Smooth muscle cell (in vitro differentiated cells): ENCODE measurements around the gene RASSF5. TPM values are rescaled to one million over a fixed set of nuclear protein-coding genes. Genes with fewer than 3 reads are reported as not detected.

Experiments
- DNase-seq: peaks from one replicate; lab custom pipeline; 2025; ENCODE audit not compliant: unreplicated experiment; lab: John Stamatoyannopoulos, UW
- H2AFZ ChIP-seq: fragments of 200-600 bp; sonication (generic); 2 replicates; pipeline ENCODE4 v1.6.0; 2016; ENCODE audit warnings: antibody characterized with exemption, low read depth, mild to moderate bottlenecking
- H3F3A ChIP-seq: fragments of 200-600 bp; sonication (generic); 2 replicates; pipeline ENCODE4 v1.6.0; 2017; ENCODE audit warnings: antibody characterized with exemption, low read depth
- H3K27ac ChIP-seq: fragments of 200-600 bp; sonication (generic); 2 replicates; pipeline ENCODE4 v1.5.1; 2016; ENCODE audit warnings: low read depth, mild to moderate bottlenecking
- H3K27me3 ChIP-seq: fragments of 200-600 bp; sonication (generic); 2 replicates; pipeline ENCODE4 v1.6.1; 2016; ENCODE audit warnings: low read depth, mild to moderate bottlenecking
- H3K36me3 ChIP-seq: fragments of 200-600 bp; sonication (generic); 2 replicates; pipeline ENCODE4 v1.5.1; 2016; ENCODE audit warnings: low read depth
- H3K4me1 ChIP-seq: fragments of 200-600 bp; sonication (generic); 2 replicates; pipeline ENCODE4 v1.5.1; 2016; ENCODE audit warnings: low read depth
- H3K4me2 ChIP-seq: fragments of 200-600 bp; sonication (generic); 2 replicates; pipeline ENCODE4 v1.6.0; 2016; ENCODE audit warnings: mild to moderate bottlenecking
- H3K4me3 ChIP-seq: fragments of 200-600 bp; sonication (generic); 2 replicates; pipeline ENCODE4 v1.5.1; 2016; ENCODE audit warnings: mild to moderate bottlenecking
- H3K79me2 ChIP-seq: fragments of 200-600 bp; sonication (generic); 2 replicates; pipeline ENCODE4 v1.6.0; 2016; ENCODE audit warnings: low read depth, mild to moderate bottlenecking
- H3K9ac ChIP-seq: fragments of 200-600 bp; sonication (generic); 2 replicates; pipeline ENCODE4 v1.6.0; 2016; ENCODE audit warnings: low read depth
- H3K9me3 ChIP-seq: fragments of 200-600 bp; sonication (generic); replicated peaks from 2 replicates; pipeline ENCODE4 v1.5.1; 2016; ENCODE audit warnings: low read depth
- H4K20me1 ChIP-seq: fragments of 200-600 bp; sonication (generic); 2 replicates; pipeline ENCODE4 v1.6.0; 2016; ENCODE audit warnings: low read depth
- CTCF ChIP-seq: fragments of 200-600 bp; sonication (generic); IDR thresholded peaks from 2 replicates; pipeline ENCODE4 v1.5.1; 2017; ENCODE audit warnings: borderline replicate concordance, mild to moderate bottlenecking, antibody characterized with exemption; ENCODE audit not compliant: insufficient read depth, poor library complexity, severe bottlenecking
- WGBS: methylation state at CpG from one replicate; pipeline ENCODE4 v1.1.7; 2016; ENCODE audit warnings: low lambda C conversion rate; 5-methylcytosine and 5-hydroxymethylcytosine counted together
- polyA plus RNA-seq: library from polyadenylated mRNA; unstranded; fragments of >200 nt; fragmentation: Nextera tagmentation; extraction: Ambion mirVana; gene quantifications from 2 replicates; pipeline ENCODE4 v1.2.1, GENCODE V29; 2016
- total RNA-seq: library from RNA; depleted of rRNA; stranded (reverse); fragments of >200 nt; gene quantifications from 2 replicates; pipeline ENCODE4 v1.2.3, GENCODE V29; 2014

RASSF5 gene
- total and polyA plus RNA-seq, 2 experiments from 2014 or later: 2.6 to 3.3 TPM

GRCh38 chr1:206593351-206593925, 86.1 kb downstream of the RASSF5 start:
- Histone ChIP-seq H3K27ac (no peak overlapping the region), H3K9ac (no peak overlapping the region), H3K27me3 (no peaks in the 10 kb centered on the region), H3K4me1 (peaks cover 22% of the 10 kb centered on the region), H4K20me1 (no peaks in the 10 kb centered on the region), H3K4me3 (no peak overlapping the region), H2AFZ (no peak overlapping the region), H3K36me3 (no peaks in the 10 kb centered on the region), H3K4me2 (no peak overlapping the region), H3F3A (peaks cover 20% of the 10 kb centered on the region), H3K79me2 (no peaks in the 10 kb centered on the region), H3K9me3 (no peaks in the 10 kb centered on the region)
- no peak for TF ChIP-seq CTCF
- DNase-seq: no peak
- WGBS: 98% methylated on average over 7 of the region's 7 CpGs

GRCh38 chr1:206595581-206596318, 88.4 kb downstream of the RASSF5 start:
- peaks cover 5% of the 10 kb centered on the region for H3K36me3 ChIP-seq
- WGBS: 96% methylated on average over 7 of the region's 7 CpGs
- no peak overlapping the region for H3K9ac ChIP-seq
- H3K79me2 ChIP-seq: no peaks in the 10 kb centered on the region
- H3K9me3 ChIP-seq: no peaks in the 10 kb centered on the region
- H3K4me1 ChIP-seq: peaks cover 8% of the 10 kb centered on the region
- no peak overlapping the region for H2AFZ ChIP-seq
- no peak for DNase-seq
- H3K4me3 ChIP-seq: no peak overlapping the region
- no peak for TF ChIP-seq CTCF
- H3K27me3 ChIP-seq: no peaks in the 10 kb centered on the region
- peaks cover 5% of the 10 kb centered on the region for H3F3A ChIP-seq
- H3K27ac ChIP-seq: no peak overlapping the region
- no peaks in the 10 kb centered on the region for H4K20me1 ChIP-seq
- H3K4me2 ChIP-seq: no peak overlapping the region

- WGBS: 97% methylated on average over 1 of the region's 1 CpG
- TF ChIP-seq CTCF: no peak
These were observed 89.0 kb downstream of the RASSF5 start for GRCh38 chr1:206596319-206596666.

GRCh38 chr1:206600527-206600926, 93.2 kb downstream of the RASSF5 start:
- Histone ChIP-seq H3K4me2 (no peak overlapping the region), H3K27me3 (no peaks in the 10 kb centered on the region), H3K27ac (no peak overlapping the region), H3F3A (no peaks in the 10 kb centered on the region), H4K20me1 (no peaks in the 10 kb centered on the region), H3K4me3 (no peak overlapping the region), H3K4me1 (no peaks in the 10 kb centered on the region), H3K79me2 (no peaks in the 10 kb centered on the region), H3K9ac (no peak overlapping the region), H2AFZ (no peak overlapping the region), H3K9me3 (no peaks in the 10 kb centered on the region), H3K36me3 (peaks cover 5% of the 10 kb centered on the region)
- no peak for TF ChIP-seq CTCF
- whole genome bisulfite sequencing: 90% methylated on average over 3 of the region's 3 CpGs
- DNase-seq: no peak

More at GRCh38 chr1:206596319-206596666, 89.0 kb downstream of the RASSF5 start:
- no peaks in the 10 kb centered on the region for H3F3A ChIP-seq
- H3K9me3 ChIP-seq: no peaks in the 10 kb centered on the region
- H3K79me2 ChIP-seq: no peaks in the 10 kb centered on the region
- no peak overlapping the region for H3K4me2 ChIP-seq
- no peak overlapping the region for H3K27ac ChIP-seq
- H3K36me3 ChIP-seq: peaks cover 5% of the 10 kb centered on the region
- H3K27me3 ChIP-seq: no peaks in the 10 kb centered on the region
- H3K4me1 ChIP-seq: peaks cover 2% of the 10 kb centered on the region
- no peak overlapping the region for H3K4me3 ChIP-seq
- no peak for DNase-seq
- H2AFZ ChIP-seq: no peak overlapping the region
- no peaks in the 10 kb centered on the region for H4K20me1 ChIP-seq
- no peak overlapping the region for H3K9ac ChIP-seq
